ENCODE measurements around the gene NHSL1. TPM values are rescaled to one million over a fixed set of nuclear protein-coding genes. Genes with fewer than 3 reads are reported as not detected.

Gene NHSL1
- total RNA-seq, 2 donors from 2014 or later, result 16.3 to 17.5 TPM

GRCh38 chr6:138484018-138484731, 15.1 kb downstream of the NHSL1 start:
- WGBS, 2 experiments (ENCODE audit: insufficient coverage in 1 of 2, insufficient read length in 1 of 2), result 96% methylated on average over 2 of the region's 3 CpGs; no CpG with 5 or more reads in 1 of the 2 experiments
- Histone ChIP-seq H3K27me3 (ENCODE audit: control insufficient read depth, insufficient read depth, low read length, poor library complexity, severe bottlenecking) (no peaks in the 10 kb centered on the region), H3K27ac (ENCODE audit: low read depth, low read length) (no peak overlapping the region), H3K4me1 (ENCODE audit: control insufficient read depth, insufficient read depth, low read length) (peaks cover 9% of the 10 kb centered on the region), H3K9ac (ENCODE audit: extremely low read depth, low read length, poor library complexity, severe bottlenecking) (no peak overlapping the region), H3K9me3 (ENCODE audit: control insufficient read depth, low read length) (no peaks in the 10 kb centered on the region), H3K4me3 (ENCODE audit: low read length) (no peak overlapping the region), H3K36me3 (ENCODE audit: control insufficient read depth, insufficient read depth, low read length) (peaks cover 7% of the 10 kb centered on the region)
- no peaks in the 10 kb centered on the region for H3K9me3 Mint-ChIP-seq
- TF ChIP-seq CTCF (conservative IDR thresholded peaks at IDR 0.05), result no peak
- H3K36me3 Mint-ChIP-seq (ENCODE audit: low read depth), result no peaks in the 10 kb centered on the region
- no peak for DNase-seq
- no peak overlapping the region for H3K4me3 Mint-ChIP-seq
- H3K27ac Mint-ChIP-seq, result no peak overlapping the region
- peaks cover 30% of the 10 kb centered on the region for H3K4me1 Mint-ChIP-seq
- H3K27me3 Mint-ChIP-seq (ENCODE audit: insufficient read depth), result no peaks in the 10 kb centered on the region

- no peak overlapping the region for H3K27ac Mint-ChIP-seq
Observed at GRCh38 chr6:138482816-138483215, 16.5 kb downstream of the NHSL1 start.

GRCh38 chr6:138480279-138480949, 18.9 kb downstream of the NHSL1 start:
- H3K36me3 Mint-ChIP-seq (ENCODE audit: low read depth), result no peaks in the 10 kb centered on the region
- H3K36me3 ChIP-seq (ENCODE audit: control insufficient read depth, insufficient read depth, low read length), result peaks cover 4% of the 10 kb centered on the region
- DNase-seq, result no peak
- no peak for TF ChIP-seq CTCF (conservative IDR thresholded peaks at IDR 0.05)
- no peak overlapping the region for H3K27ac Mint-ChIP-seq
- 95 to 99% methylated on average over 2 to 6 of the region's 6 CpGs for WGBS, 2 experiments (ENCODE audit: insufficient coverage in 1 of 2, insufficient read length in 1 of 2)
- H3K4me3 ChIP-seq (ENCODE audit: low read length), result no peak overlapping the region
- peaks cover 2% of the 10 kb centered on the region for H3K9me3 Mint-ChIP-seq
- H3K27ac ChIP-seq (ENCODE audit: low read depth, low read length), result no peak overlapping the region
- no peaks in the 10 kb centered on the region for H3K27me3 Mint-ChIP-seq (ENCODE audit: insufficient read depth)
- H3K9me3 ChIP-seq (ENCODE audit: control insufficient read depth, low read length), result no peaks in the 10 kb centered on the region
- no peak overlapping the region for H3K4me3 Mint-ChIP-seq
- no peak overlapping the region for H3K9ac ChIP-seq (ENCODE audit: extremely low read depth, low read length, poor library complexity, severe bottlenecking)
- H3K4me1 ChIP-seq (ENCODE audit: control insufficient read depth, insufficient read depth, low read length), result peaks cover under 1% of the 10 kb centered on the region
- H3K27me3 ChIP-seq (ENCODE audit: control insufficient read depth, insufficient read depth, low read length, poor library complexity, severe bottlenecking), result no peaks in the 10 kb centered on the region
- peaks cover 11% of the 10 kb centered on the region for H3K4me1 Mint-ChIP-seq

More at GRCh38 chr6:138482816-138483215, 16.5 kb downstream of the NHSL1 start:
- Mint-ChIP-seq H3K4me3 (no peak overlapping the region), H3K36me3 (ENCODE audit: low read depth) (no peaks in the 10 kb centered on the region), H3K4me1 (peaks cover 30% of the 10 kb centered on the region), H3K9me3 (no peaks in the 10 kb centered on the region), H3K27me3 (ENCODE audit: insufficient read depth) (no peaks in the 10 kb centered on the region)
- no peak overlapping the region for H3K4me3 ChIP-seq (ENCODE audit: low read length)
- peaks cover 9% of the 10 kb centered on the region for H3K4me1 ChIP-seq (ENCODE audit: control insufficient read depth, insufficient read depth, low read length)
- no peak for TF ChIP-seq CTCF (conservative IDR thresholded peaks at IDR 0.05)
- WGBS, 2 experiments (ENCODE audit: insufficient coverage in 1 of 2, insufficient read length in 1 of 2), result 88 to 96% methylated on average over 1 to 2 of the region's 3 CpGs
- no peak overlapping the region for H3K27ac ChIP-seq (ENCODE audit: low read depth, low read length)
- H3K27me3 ChIP-seq (ENCODE audit: control insufficient read depth, insufficient read depth, low read length, poor library complexity, severe bottlenecking), result no peaks in the 10 kb centered on the region
- H3K9me3 ChIP-seq (ENCODE audit: control insufficient read depth, low read length), result no peaks in the 10 kb centered on the region
- H3K36me3 ChIP-seq (ENCODE audit: control insufficient read depth, insufficient read depth, low read length), result peaks cover 4% of the 10 kb centered on the region
- no peak for DNase-seq
- H3K9ac ChIP-seq (ENCODE audit: extremely low read depth, low read length, poor library complexity, severe bottlenecking), result no peak overlapping the region
